Measurements from ENCODE around the gene GALNT7.

Gene GALNT7

GRCh38 chr4:173246719-173247118, 78.1 kb downstream of the GALNT7 start:
- Mint-ChIP-seq H3K27me3 (ENCODE audit: low read depth) (no peaks in the 10 kb centered on the region), H3K36me3 (ENCODE audit: low read depth) (peaks cover 2% of the 10 kb centered on the region), H3K27ac (no peak overlapping the region), H3K4me1 (ENCODE audit: low read depth) (peaks cover 3% of the 10 kb centered on the region), H3K9me3 (no peaks in the 10 kb centered on the region), H3K4me3 (no peak overlapping the region)

GRCh38 chr4:173247321-173247720, 78.7 kb downstream of the GALNT7 start:
- Mint-ChIP-seq H3K4me1 (ENCODE audit: low read depth) (peaks cover 3% of the 10 kb centered on the region), H3K9me3 (no peaks in the 10 kb centered on the region), H3K27ac (no peak overlapping the region), H3K27me3 (ENCODE audit: low read depth) (no peaks in the 10 kb centered on the region), H3K36me3 (ENCODE audit: low read depth) (peaks cover 2% of the 10 kb centered on the region), H3K4me3 (no peak overlapping the region)

GRCh38 chr4:173248690-173249089, 80.1 kb downstream of the GALNT7 start:
- Mint-ChIP-seq H3K4me1 (ENCODE audit: low read depth) (no peaks in the 10 kb centered on the region), H3K27ac (no peak overlapping the region), H3K4me3 (no peak overlapping the region)

GRCh38 chr4:173252024-173252935, 83.7 kb downstream of the GALNT7 start:
- Mint-ChIP-seq H3K4me1 (ENCODE audit: low read depth) (no peaks in the 10 kb centered on the region), H3K27me3 (ENCODE audit: low read depth) (no peaks in the 10 kb centered on the region), H3K4me3 (no peak overlapping the region), H3K27ac (no peak overlapping the region), H3K9me3 (no peaks in the 10 kb centered on the region), H3K36me3 (ENCODE audit: low read depth) (peaks cover 2% of the 10 kb centered on the region)

More at GRCh38 chr4:173248690-173249089, 80.1 kb downstream of the GALNT7 start:
- no peaks in the 10 kb centered on the region for H3K27me3 Mint-ChIP-seq (ENCODE audit: low read depth)
- peaks cover 2% of the 10 kb centered on the region for H3K36me3 Mint-ChIP-seq (ENCODE audit: low read depth)
- H3K9me3 Mint-ChIP-seq: no peaks in the 10 kb centered on the region

- no peak overlapping the region for H3K4me3 Mint-ChIP-seq
- H3K4me1 Mint-ChIP-seq (ENCODE audit: low read depth): peaks cover 1% of the 10 kb centered on the region
Measured at GRCh38 chr4:173253561-173253960, 85.0 kb downstream of the GALNT7 start.

GRCh38 chr4:173254646-173255045, 86.0 kb downstream of the GALNT7 start:
- peaks cover 2% of the 10 kb centered on the region for H3K36me3 Mint-ChIP-seq (ENCODE audit: low read depth)
- peaks cover 1% of the 10 kb centered on the region for H3K4me1 Mint-ChIP-seq (ENCODE audit: low read depth)
- H3K27me3 Mint-ChIP-seq (ENCODE audit: low read depth): no peaks in the 10 kb centered on the region
- no peak overlapping the region for H3K27ac Mint-ChIP-seq
- no peaks in the 10 kb centered on the region for H3K9me3 Mint-ChIP-seq
- no peak overlapping the region for H3K4me3 Mint-ChIP-seq

More at GRCh38 chr4:173253561-173253960, 85.0 kb downstream of the GALNT7 start:
- H3K36me3 Mint-ChIP-seq (ENCODE audit: low read depth): peaks cover 2% of the 10 kb centered on the region
- no peaks in the 10 kb centered on the region for H3K27me3 Mint-ChIP-seq (ENCODE audit: low read depth)
- H3K9me3 Mint-ChIP-seq: no peaks in the 10 kb centered on the region
- H3K27ac Mint-ChIP-seq: no peak overlapping the region

- Mint-ChIP-seq H3K4me3 (no peak overlapping the region), H3K36me3 (ENCODE audit: low read depth) (no peaks in the 10 kb centered on the region), H3K4me1 (ENCODE audit: low read depth) (peaks cover 1% of the 10 kb centered on the region), H3K27me3 (ENCODE audit: low read depth) (no peaks in the 10 kb centered on the region), H3K9me3 (no peaks in the 10 kb centered on the region), H3K27ac (no peak overlapping the region)
Measured at GRCh38 chr4:173256825-173257224, 88.2 kb downstream of the GALNT7 start.

- no peaks in the 10 kb centered on the region for H3K27me3 Mint-ChIP-seq (ENCODE audit: low read depth)
- no peaks in the 10 kb centered on the region for H3K36me3 Mint-ChIP-seq (ENCODE audit: low read depth)
- H3K27ac Mint-ChIP-seq: no peak overlapping the region
- H3K4me1 Mint-ChIP-seq (ENCODE audit: low read depth): peaks cover 1% of the 10 kb centered on the region
- H3K9me3 Mint-ChIP-seq: no peaks in the 10 kb centered on the region
- H3K4me3 Mint-ChIP-seq: no peak overlapping the region
Measured at GRCh38 chr4:173257732-173258717, 89.4 kb downstream of the GALNT7 start.

- Mint-ChIP-seq H3K27me3 (ENCODE audit: low read depth) (no peaks in the 10 kb centered on the region), H3K36me3 (ENCODE audit: low read depth) (no peaks in the 10 kb centered on the region), H3K27ac (no peak overlapping the region), H3K4me1 (ENCODE audit: low read depth) (peaks cover 2% of the 10 kb centered on the region), H3K9me3 (no peaks in the 10 kb centered on the region), H3K4me3 (no peak overlapping the region)
Measured at GRCh38 chr4:173258866-173259265, 90.3 kb downstream of the GALNT7 start.

- Mint-ChIP-seq H3K9me3 (no peaks in the 10 kb centered on the region), H3K36me3 (ENCODE audit: low read depth) (no peaks in the 10 kb centered on the region), H3K27ac (no peak overlapping the region), H3K27me3 (ENCODE audit: low read depth) (no peaks in the 10 kb centered on the region), H3K4me1 (ENCODE audit: low read depth) (peaks cover 6% of the 10 kb centered on the region), H3K4me3 (no peak overlapping the region)
Measured at GRCh38 chr4:173259310-173259709, 90.7 kb downstream of the GALNT7 start.

GRCh38 chr4:173261052-173261451, 92.4 kb downstream of the GALNT7 start:
- no peak overlapping the region for H3K4me3 Mint-ChIP-seq
- H3K27ac Mint-ChIP-seq: no peak overlapping the region
- H3K4me1 Mint-ChIP-seq (ENCODE audit: low read depth): peaks cover 13% of the 10 kb centered on the region
- H3K9me3 Mint-ChIP-seq: no peaks in the 10 kb centered on the region
- no peaks in the 10 kb centered on the region for H3K36me3 Mint-ChIP-seq (ENCODE audit: low read depth)
- no peaks in the 10 kb centered on the region for H3K27me3 Mint-ChIP-seq (ENCODE audit: low read depth)

- H3K9me3 Mint-ChIP-seq: no peaks in the 10 kb centered on the region
- H3K4me1 Mint-ChIP-seq (ENCODE audit: low read depth): peaks cover 13% of the 10 kb centered on the region
- H3K4me3 Mint-ChIP-seq: no peak overlapping the region
- no peaks in the 10 kb centered on the region for H3K36me3 Mint-ChIP-seq (ENCODE audit: low read depth)
- no peak overlapping the region for H3K27ac Mint-ChIP-seq
- H3K27me3 Mint-ChIP-seq (ENCODE audit: low read depth): no peaks in the 10 kb centered on the region
Measured at GRCh38 chr4:173262375-173262774, 93.8 kb downstream of the GALNT7 start.

GRCh38 chr4:173264245-173264644, 95.6 kb downstream of the GALNT7 start:
- Mint-ChIP-seq H3K27me3 (ENCODE audit: low read depth) (no peaks in the 10 kb centered on the region), H3K4me3 (peak overlapping the region; percentile 43), H3K27ac (no peak overlapping the region), H3K4me1 (ENCODE audit: low read depth) (peaks cover 13% of the 10 kb centered on the region), H3K36me3 (ENCODE audit: low read depth) (no peaks in the 10 kb centered on the region), H3K9me3 (no peaks in the 10 kb centered on the region)

- H3K27me3 Mint-ChIP-seq (ENCODE audit: low read depth): no peaks in the 10 kb centered on the region
- no peak overlapping the region for H3K27ac Mint-ChIP-seq
- no peaks in the 10 kb centered on the region for H3K36me3 Mint-ChIP-seq (ENCODE audit: low read depth)
- H3K4me3 Mint-ChIP-seq: peak overlapping the region; percentile 1
- H3K4me1 Mint-ChIP-seq (ENCODE audit: low read depth): peaks cover 13% of the 10 kb centered on the region
- no peaks in the 10 kb centered on the region for H3K9me3 Mint-ChIP-seq
Measured at GRCh38 chr4:173264684-173265185, 96.1 kb downstream of the GALNT7 start.
